ENCODE data around the gene ADCYAP1. TPM values are rescaled to one million over a fixed set of nuclear protein-coding genes. Genes with fewer than 3 reads are reported as not detected.

Gene ADCYAP1
- polyA plus RNA-seq (not detected in 3 replicates), polyA minus RNA-seq (not detected in 3 replicates)
- not detected for polyA plus RNA-seq (2011; ENCODE audit: low read depth)
- not detected in 2 replicates for polyA plus RNA-seq (2011; cell fraction: cytosol; rRNA removed)
- not detected in 2 replicates for polyA plus RNA-seq (2011; cell fraction: nucleus; rRNA removed)
- polyA plus RNA-seq (2012; ENCODE audit: low replicate concordance), result not detected in 2 replicates
- not detected for polyA minus RNA-seq (2011; cell fraction: cytosol; rRNA and poly(A)+ RNA removed)
- polyA minus RNA-seq (2011; cell fraction: nucleus; rRNA and poly(A)+ RNA removed), result not detected in 2 replicates

DNA sequence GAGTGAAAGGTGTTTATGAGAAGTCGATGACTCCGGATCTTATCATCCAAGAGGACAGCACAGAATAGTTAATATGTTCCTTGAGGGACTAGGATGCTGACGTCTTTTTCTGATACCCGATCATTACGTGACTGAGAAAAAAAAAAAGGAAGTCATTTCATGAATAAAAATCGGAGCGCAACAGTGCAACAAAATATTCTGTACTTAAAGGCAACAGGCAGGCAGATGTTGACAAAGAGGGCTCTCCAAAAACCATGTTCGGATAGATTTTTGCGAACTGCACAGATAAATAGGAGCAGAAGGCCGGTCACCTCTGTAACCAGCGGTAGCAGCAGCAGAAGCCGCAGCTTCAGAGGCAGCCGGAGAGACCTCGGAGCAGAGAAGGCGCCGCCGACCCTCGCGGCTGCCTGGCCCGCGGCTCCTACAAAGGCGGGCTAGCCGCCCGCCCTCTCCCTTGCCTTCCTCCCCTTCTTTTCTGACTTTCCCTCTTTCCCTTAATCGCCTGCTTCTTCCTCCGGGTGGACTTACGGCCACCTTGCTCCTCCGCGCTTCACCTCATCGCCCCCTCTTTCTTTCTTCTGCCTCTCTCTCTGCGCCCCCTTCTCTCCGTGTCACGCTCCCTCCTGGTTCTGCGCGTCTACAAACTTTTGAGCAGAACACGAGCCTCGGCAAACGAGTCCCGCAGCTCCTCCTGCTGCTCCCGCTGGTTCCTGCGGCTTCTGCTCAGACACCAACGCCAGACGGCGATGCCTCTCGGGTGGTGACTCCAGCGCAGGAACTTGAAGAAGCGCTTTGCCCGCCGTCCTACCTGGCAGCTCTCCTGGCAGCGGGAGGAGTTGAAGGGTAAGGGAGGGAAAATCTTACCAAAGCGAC, at the start of gene ADCYAP1:
TSS of gene ADCYAP1 (plus strand) at position 654 of the 873 bp plus-strand sequence. CDS start 516 bp downstream, outside the sequence.
- dilution Hi-C loops (cut with MboI; ENCODE audit: extremely low pct_ligation_motif_present, low sequenced_read_pairs), result no loop called here
- no peak for DNase-seq (ENCODE audit: low read depth, low spot score)
- H3K36me3 ChIP-seq (ENCODE audit: control insufficient read depth in 2 of 2, extremely low read depth in 1 of 2, insufficient read depth in 2 of 2, low read length in 2 of 2), result no peaks in the 10 kb centered on the region
- no peaks in the 10 kb centered on the region for H3K79me2 ChIP-seq (ENCODE audit: control insufficient read depth, insufficient read depth, low read length)
- H3K9me1 ChIP-seq (ENCODE audit: control insufficient read depth, extremely low read depth, insufficient read depth, low read length), result no peaks in the 10 kb centered on the region
- H3K4me2 ChIP-seq (ENCODE audit: control insufficient read depth, extremely low read depth, insufficient read depth, low read depth, low read length), result no peak within 1 kb of the TSS
- no peak within 1 kb of the TSS for H2AFZ ChIP-seq (ENCODE audit: control insufficient read depth, low read length)
- no peak within 1 kb of the TSS for H3K27ac ChIP-seq (ENCODE audit: control insufficient read depth, insufficient read depth, low read length)
- H3K4me3 ChIP-seq (ENCODE audit: control insufficient read depth in 2 of 3, extremely low read depth in 1 of 3, insufficient read depth in 2 of 3, low read depth in 1 of 3, low read length in 3 of 3), result no peak within 1 kb of the TSS
- H4K20me1 ChIP-seq (ENCODE audit: control insufficient read depth, extremely low read depth, insufficient read depth, low read length), result no peaks in the 10 kb centered on the region
- no peak for FAIRE-seq
- H3K27me3 ChIP-seq (ENCODE audit: control insufficient read depth, extremely low read depth, insufficient read depth, low read length), result peaks cover 68% of the 10 kb centered on the region
- TF ChIP-seq EZH2 (IDR thresholded peaks at IDR 0.05; ENCODE audit: low read length), result peak; percentile 55
- TF ChIP-seq, protein P1, sequence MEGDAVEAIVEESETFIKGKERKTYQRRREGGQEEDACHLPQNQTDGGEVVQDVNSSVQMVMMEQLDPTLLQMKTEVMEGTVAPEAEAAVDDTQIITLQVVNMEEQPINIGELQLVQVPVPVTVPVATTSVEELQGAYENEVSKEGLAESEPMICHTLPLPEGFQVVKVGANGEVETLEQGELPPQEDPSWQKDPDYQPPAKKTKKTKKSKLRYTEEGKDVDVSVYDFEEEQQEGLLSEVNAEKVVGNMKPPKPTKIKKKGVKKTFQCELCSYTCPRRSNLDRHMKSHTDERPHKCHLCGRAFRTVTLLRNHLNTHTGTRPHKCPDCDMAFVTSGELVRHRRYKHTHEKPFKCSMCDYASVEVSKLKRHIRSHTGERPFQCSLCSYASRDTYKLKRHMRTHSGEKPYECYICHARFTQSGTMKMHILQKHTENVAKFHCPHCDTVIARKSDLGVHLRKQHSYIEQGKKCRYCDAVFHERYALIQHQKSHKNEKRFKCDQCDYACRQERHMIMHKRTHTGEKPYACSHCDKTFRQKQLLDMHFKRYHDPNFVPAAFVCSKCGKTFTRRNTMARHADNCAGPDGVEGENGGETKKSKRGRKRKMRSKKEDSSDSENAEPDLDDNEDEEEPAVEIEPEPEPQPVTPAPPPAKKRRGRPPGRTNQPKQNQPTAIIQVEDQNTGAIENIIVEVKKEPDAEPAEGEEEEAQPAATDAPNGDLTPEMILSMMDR (optimal IDR thresholded peaks at IDR 0.05 in 1 of 3, IDR thresholded peaks at IDR 0.05 in 1 of 3, conservative IDR thresholded peaks at IDR 0.05 in 1 of 3; ENCODE audit: extremely low read depth in 1 of 3, insufficient read depth in 2 of 3, low read length in 3 of 3), result peak in 1 of 3 experiments; percentile 15
- H3K9ac ChIP-seq (ENCODE audit: control insufficient read depth, extremely low read depth, insufficient read depth, low read length), result no peak within 1 kb of the TSS
- H3K4me1 ChIP-seq (ENCODE audit: control insufficient read depth, extremely low read depth, insufficient read depth, low read length), result no peaks in the 10 kb centered on the region
- H3K9me3 ChIP-seq (ENCODE audit: control insufficient read depth, low read depth, low read length), result no peaks in the 10 kb centered on the region

DNA sequence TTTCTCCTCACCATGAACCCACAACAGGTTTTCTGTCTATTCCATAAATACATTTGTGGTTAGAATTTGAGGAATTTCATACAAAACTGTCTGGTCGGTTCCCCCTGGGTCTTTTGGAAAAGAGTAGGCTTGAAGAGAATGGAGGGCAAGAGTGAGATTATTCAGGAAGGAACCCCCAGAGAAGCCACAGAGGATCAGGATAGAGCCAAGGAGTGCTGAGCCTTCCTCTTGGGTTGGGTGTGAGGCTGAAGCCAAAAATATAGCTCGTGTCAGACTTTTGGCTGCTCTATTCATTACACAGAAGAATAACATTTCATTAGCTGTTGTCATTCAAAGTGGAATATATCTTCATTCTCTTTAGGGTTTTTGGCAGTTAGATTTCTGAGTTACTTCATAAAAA, 46.7 kb upstream of the ADCYAP1 start:
- H3K79me2 ChIP-seq (ENCODE audit: control insufficient read depth, insufficient read depth, low read length), result no peaks in the 10 kb centered on the region
- H3K4me1 ChIP-seq (ENCODE audit: control insufficient read depth, extremely low read depth, insufficient read depth, low read length), result no peaks in the 10 kb centered on the region
- H3K9ac ChIP-seq (ENCODE audit: control insufficient read depth, extremely low read depth, insufficient read depth, low read length), result no peak overlapping the region
- DNase-seq (ENCODE audit: low read depth, low spot score) (no peak), FAIRE-seq (no peak)
- no peaks in the 10 kb centered on the region for H3K27me3 ChIP-seq (ENCODE audit: control insufficient read depth, extremely low read depth, insufficient read depth, low read length)
- no peaks in the 10 kb centered on the region for H3K36me3 ChIP-seq (ENCODE audit: control insufficient read depth in 2 of 2, extremely low read depth in 1 of 2, insufficient read depth in 2 of 2, low read length in 2 of 2)
- no peak overlapping the region for H3K4me2 ChIP-seq (ENCODE audit: control insufficient read depth, extremely low read depth, insufficient read depth, low read depth, low read length)
- dilution Hi-C loops (cut with MboI; ENCODE audit: extremely low pct_ligation_motif_present, low sequenced_read_pairs), result no loop called here
- no peak overlapping the region for H3K4me3 ChIP-seq (ENCODE audit: control insufficient read depth in 2 of 3, extremely low read depth in 1 of 3, insufficient read depth in 2 of 3, low read depth in 1 of 3, low read length in 3 of 3)
- no peak for TF ChIP-seq EZH2 (IDR thresholded peaks at IDR 0.05; ENCODE audit: low read length)
- TF ChIP-seq, protein P1 (optimal IDR thresholded peaks at IDR 0.05 in 1 of 3, IDR thresholded peaks at IDR 0.05 in 1 of 3, conservative IDR thresholded peaks at IDR 0.05 in 1 of 3; ENCODE audit: extremely low read depth in 1 of 3, insufficient read depth in 2 of 3, low read length in 3 of 3), result no peak
- H2AFZ ChIP-seq (ENCODE audit: control insufficient read depth, low read length), result no peak overlapping the region
- H3K9me3 ChIP-seq (ENCODE audit: control insufficient read depth, low read depth, low read length), result no peaks in the 10 kb centered on the region
- H3K27ac ChIP-seq (ENCODE audit: control insufficient read depth, insufficient read depth, low read length), result no peak overlapping the region
- H4K20me1 ChIP-seq (ENCODE audit: control insufficient read depth, extremely low read depth, insufficient read depth, low read length), result no peaks in the 10 kb centered on the region
- H3K9me1 ChIP-seq (ENCODE audit: control insufficient read depth, extremely low read depth, insufficient read depth, low read length), result no peaks in the 10 kb centered on the region

All from keratinocyte (primary cell).